HG02884 (cell line): ENCODE data around the gene APOF.
"Not testable (repeated sequence)": the region's sequence is repeated elsewhere in the genome, so short reads cannot be mapped to it uniquely, and the experiment has no call there.

Experiments
- ATAC-seq: cut with Tn5 transposase; IDR thresholded peaks from one replicate; pipeline ENCODE4 v1.9.1; 2021; ENCODE audit warnings: mild to moderate bottlenecking, moderate library complexity; ENCODE audit not compliant: unreplicated experiment

APOF gene, protein sequence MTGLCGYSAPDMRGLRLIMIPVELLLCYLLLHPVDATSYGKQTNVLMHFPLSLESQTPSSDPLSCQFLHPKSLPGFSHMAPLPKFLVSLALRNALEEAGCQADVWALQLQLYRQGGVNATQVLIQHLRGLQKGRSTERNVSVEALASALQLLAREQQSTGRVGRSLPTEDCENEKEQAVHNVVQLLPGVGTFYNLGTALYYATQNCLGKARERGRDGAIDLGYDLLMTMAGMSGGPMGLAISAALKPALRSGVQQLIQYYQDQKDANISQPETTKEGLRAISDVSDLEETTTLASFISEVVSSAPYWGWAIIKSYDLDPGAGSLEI

GRCh38 chr12:56362130-56363059 is at the start of gene APOF:
APOF (minus strand) TSS chr12:56362857; CDS start chr12:56362745, 112 bp downstream.
- no peak for ATAC-seq

DNA sequence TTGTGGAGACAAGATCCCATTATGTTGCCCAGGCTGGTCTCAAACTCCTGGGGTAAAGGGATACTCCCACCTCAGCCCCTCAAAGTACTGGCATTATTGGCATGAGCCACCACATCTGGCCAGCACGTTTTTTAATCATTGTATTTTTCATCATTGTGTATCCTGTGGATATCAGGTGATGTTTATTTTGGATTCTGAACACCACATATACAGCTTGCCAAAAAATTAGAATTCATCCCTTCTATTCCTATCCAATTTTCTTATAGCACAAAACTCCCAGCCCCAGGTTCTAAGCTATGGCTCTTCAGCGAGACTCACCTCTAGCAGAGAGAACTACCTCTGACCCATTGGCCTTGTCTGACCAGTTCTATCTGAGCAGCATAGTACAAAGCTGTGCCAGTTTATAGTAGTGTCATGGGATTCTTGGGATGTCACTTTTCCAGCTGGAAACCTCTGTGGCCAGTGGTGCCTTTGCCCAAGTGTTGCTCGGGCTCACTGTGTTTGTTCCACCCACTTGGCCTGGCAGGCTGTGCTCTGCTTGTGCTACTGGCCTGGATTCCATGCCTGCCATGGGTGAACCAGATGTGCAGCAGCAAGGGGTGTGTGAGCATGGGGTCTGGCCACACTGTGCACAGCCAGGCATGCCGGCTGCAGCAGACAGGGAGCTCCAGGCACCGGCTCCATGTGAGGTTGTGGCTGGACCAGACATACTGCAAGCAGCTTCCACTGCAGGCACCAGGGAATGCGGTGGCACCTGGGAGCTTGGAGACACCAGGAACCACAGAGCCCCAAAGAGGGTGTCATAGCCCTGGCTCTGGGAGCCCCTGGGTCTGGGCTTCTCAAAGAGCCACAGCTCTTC is 49.4 kb upstream of the APOF start:
- ATAC-seq, result no peak

DNA sequence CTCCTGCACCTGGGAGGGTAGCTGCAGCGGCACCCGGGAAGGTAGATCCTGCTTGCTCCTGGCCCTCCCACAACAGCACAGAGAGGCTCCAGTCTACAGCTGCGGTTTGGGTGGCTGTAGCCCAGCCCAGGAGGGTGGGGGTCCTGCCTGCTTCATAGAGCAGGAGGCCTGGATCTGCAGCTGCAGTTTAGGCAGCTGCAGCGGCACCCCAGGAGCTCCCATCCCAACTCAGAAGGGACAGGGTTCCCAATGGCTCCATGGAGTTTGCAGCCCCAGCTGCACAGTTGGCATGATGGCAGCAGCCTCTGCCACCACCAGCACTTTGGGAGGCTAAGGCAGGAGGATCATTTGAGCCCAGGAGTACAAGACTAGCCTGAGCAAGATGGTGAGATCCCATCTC is 48.1 kb upstream of the APOF start:
- no peak for ATAC-seq

GRCh38 chr12:56408799-56409417 is 46.3 kb upstream of the APOF start:
- no peak for ATAC-seq

- not testable (repeated sequence) for ATAC-seq
These were observed 41.6 kb upstream of the APOF start for GRCh38 chr12:56404227-56404626.

- not testable (repeated sequence) for ATAC-seq
These were observed 39.0 kb upstream of the APOF start for GRCh38 chr12:56401612-56402011.

- not testable (repeated sequence) for ATAC-seq
These were observed 38.5 kb upstream of the APOF start for GRCh38 chr12:56401125-56401524.

DNA sequence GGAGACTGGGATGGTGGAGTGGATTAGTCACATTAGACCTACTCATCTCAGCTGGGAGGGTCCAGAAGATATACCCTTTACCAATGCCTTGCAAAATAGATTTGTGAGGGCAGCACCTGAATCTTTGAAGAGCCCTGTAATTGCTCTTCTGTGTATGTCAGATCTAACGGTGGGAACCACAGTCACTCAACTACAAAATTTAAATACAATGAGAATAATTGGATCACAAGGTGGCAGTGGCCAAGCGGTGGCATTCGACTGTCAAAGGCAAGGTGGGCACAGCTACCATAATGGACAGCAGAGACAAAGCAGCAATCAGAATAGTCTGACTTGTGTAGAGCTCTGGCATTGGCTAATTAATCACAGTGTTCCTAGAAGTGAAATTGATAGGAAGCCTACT is 36.8 kb upstream of the APOF start:
- not testable (repeated sequence) for ATAC-seq

GRCh38 chr12:56398324-56398723 is 35.7 kb upstream of the APOF start:
- ATAC-seq, result no peak

GRCh38 chr12:56392331-56392730 is 29.7 kb upstream of the APOF start:
- no peak for ATAC-seq

DNA sequence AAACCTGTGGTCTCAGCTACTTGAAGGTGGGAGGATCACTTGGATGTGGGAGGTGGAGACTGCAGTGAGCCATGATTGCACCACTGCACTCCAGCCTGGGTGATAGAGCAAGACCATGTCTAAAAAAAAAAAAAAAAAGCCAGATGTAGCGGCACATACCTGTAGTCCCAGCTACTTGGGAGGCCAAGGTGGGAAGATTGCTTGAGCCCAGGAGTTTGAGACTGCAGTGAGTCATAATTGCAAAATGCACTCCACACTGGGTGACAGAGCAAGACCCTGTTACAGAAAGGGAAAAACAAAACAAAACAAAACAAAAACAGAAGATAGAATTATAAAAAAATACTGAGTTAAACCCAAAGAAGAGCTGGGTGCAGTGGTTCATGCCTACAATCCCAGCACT is 29.1 kb upstream of the APOF start:
- no peak for ATAC-seq

GRCh38 chr12:56389412-56389811 is 26.8 kb upstream of the APOF start:
- no peak for ATAC-seq

DNA sequence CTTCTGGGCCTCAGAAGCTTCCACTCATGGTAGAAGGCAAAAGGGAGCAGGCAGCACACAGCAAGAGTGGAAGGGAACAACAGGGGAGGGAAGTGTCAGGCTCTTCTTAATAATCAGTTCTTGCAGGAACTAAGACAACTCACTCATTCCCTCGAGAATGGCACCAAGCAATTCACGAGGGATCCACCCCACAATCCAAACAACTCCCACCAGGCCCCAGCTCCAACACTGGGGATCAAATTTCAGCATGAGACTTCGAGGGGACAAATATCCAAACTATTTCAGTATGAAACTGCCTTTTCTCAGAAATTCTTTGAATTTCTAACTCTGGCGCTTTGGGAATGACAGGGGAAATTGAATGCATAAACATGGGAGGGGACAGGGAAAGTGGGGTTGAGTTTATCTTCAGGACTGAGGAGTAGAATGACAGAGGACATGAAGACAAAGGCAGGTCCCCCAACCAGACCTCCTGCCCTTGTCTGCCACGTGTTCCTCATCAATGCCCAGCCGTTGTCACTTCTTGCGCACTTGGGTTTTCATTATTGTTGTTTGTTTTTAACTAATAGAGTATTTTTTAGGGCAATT is 24.6 kb upstream of the APOF start:
- no peak for ATAC-seq

GRCh38 chr12:56385873-56386272 is 23.2 kb upstream of the APOF start:
- ATAC-seq, result no peak

DNA sequence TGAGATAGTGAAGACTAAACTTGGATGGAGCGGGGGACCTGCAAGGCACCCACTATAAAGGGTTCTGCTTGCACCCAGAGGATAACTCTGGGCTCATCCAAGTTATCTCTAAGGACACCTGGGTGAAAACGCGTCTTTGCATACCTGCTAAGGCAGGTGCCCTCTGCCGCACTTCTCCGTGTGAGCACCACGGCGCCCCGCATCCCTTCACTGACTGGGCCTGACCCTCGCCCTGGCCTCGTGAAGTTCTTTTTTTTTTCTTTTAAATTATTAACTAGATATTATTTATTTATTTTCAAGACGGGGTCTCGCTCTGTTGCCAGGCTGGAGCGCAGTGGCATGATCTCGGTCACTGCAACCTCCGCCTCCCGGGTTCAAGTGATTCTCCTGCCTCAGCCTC is 20.0 kb upstream of the APOF start:
- no peak for ATAC-seq

- ATAC-seq, result no peak
These were observed 15.3 kb upstream of the APOF start for GRCh38 chr12:56377989-56378316.

DNA sequence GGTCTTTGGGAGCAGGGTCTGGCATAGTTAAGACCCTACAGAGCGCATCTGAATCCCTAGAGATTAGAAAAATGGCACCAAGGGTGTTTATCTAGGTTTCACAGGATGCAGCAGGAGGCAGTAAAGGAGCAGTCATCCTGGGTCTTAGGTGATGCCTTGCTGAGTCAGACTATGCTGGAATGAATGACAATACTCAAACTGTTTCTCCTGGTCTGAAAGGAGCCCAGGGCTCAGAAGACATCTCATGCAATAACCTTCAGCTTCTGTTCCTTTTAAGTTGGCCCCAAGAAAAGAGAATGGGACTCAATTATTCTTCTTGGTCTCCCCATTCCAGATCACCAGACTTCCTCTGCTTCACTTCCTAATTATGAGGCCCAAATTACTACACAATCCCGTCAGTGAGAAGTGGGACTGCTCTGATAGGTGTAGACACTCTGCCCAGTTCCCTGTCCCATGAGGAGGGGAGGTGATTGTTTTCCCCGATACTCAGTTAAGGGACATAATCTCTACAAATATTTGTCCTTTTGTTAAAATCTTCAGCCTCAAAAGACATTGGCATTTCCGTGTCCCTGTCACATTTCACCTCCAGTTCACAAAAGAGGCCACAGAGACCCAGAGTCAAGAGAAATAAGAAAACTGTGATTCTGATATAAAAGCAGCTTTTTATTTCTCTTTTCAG is 14.8 kb upstream of the APOF start:
- no peak for ATAC-seq

DNA sequence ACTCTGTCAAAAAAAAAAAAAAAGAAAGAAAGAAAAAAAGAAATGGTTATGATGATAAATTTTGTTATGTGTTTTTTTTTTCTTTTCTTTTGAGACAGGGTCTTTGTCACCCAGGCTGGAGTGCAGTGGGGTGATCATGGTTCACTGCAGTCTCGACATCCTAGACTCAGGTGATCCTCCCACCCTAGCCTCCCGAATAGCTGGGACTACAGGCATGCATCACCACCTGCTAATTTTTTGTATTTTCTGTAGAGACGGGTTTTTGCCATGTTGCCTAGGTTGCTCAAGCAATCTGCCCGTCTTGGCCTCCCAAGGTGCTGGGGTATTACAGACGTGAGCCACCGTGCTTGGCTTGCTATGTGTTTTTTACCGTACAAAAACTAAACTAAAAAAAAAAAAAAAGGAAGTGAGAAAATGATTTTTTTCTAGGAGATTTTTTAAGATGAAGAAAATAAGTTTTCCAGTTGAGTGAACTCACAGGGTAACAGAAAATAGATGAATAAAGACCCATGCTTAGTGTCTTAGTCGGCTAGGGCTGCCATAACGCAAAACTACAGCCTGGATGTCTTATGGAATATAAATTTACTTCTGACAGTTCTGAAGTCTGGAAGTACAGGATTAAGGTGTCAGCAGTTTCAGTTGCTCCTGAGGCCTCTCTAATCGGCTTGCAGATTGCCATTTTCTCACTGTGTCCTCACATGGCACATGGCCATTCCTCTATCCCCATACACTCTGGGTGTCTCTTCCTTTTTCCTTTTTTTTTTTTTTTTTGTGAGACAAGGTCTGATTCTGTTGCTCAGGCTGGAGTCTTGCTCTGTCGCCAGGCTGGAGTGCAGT is 13.2 kb upstream of the APOF start:
- peak; percentile 64 for ATAC-seq
